ENCODE results near the gene CENPA. TPM values are rescaled to one million over a fixed set of nuclear protein-coding genes. Genes with fewer than 3 reads are reported as not detected.

Gene CENPA
- total RNA-seq, 4 donors from 2014 or later: 2.8 TPM; not detected in 3

DNA sequence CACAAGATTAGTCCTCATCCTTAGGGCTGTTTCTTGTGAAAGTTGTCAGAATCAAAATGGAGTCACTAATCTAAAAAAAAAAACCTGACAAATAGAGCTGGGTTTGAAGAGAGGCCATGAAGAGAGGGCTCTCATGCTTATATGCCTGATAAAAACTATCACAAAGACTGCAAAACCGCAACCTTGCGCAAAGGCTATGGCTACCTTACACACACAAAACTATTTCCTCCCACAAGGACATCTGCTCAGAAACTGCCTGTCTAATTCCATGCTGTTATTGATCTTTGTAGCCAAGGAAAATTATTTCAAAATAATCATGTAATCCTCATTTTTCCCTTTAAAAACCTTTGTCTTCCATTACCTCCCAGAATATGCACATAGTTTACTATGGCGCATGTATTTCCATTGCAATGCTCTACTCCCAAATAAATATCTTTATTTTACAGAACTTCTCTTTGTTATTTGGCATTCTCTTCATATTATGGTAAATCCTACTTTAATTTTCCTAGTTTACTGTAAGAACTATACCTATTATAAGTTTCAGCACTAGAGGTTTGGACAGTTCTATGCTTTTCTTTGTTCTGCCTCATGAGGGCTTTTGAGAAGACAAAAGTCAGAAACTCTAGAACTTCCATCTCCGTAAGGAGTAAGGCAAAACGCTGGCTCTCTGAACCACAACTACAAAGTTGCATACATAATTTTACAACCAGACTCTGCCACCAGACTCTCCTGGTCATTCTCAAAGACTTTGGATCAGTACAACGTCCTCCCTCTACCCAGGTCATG, 52.5 kb downstream of the CENPA start:
- no peak for DNase-seq
- intact Hi-C loops (cut with DNase I; ENCODE audit: low total_unique reads): no loop called here
- H3K27ac ChIP-seq: no peak overlapping the region

DNA sequence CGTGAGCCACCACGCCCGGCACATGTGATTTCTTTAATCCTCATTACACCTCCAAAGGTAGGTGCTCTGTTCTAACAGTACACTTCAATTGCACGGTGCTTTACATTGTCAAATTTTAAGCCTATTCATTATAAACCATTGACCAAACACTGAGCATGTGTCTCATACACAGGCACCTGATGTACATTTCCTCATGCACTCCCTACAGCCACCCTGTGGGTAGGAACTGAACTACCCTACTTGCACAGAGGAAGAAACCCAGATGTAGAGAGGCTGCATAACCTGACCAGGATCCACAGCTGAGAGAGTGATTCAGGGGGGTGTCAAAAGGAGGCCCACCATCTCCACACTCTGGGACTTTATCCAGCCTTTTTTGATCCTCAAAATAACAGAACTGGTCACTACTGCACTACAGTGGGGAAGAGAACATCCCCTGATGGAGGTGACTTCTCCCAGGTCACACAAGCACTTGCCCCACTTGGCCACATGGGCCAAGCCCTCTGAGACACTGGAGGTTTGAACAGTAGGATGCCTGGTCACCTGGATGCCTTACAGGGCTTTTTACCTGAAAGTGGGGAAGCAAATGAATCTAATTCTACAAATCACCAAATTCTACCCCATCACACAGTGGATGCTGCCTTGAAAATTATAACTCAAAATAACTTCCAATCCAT, 55.2 kb downstream of the CENPA start:
- Histone ChIP-seq H3K4me1 (no peaks in the 10 kb centered on the region), H3K36me3 (no peaks in the 10 kb centered on the region), H3K9me3 (no peaks in the 10 kb centered on the region), H3K27me3 (peaks cover 0 to 15% of the 10 kb centered on the region in 2 donors), H3K4me3 (no peak overlapping the region), H3K27ac (no peak overlapping the region)
- no peak for DNase-seq
- intact Hi-C loops (cut with DNase I; ENCODE audit: low total_unique reads): no loop called here
- TF ChIP-seq, protein P1, sequence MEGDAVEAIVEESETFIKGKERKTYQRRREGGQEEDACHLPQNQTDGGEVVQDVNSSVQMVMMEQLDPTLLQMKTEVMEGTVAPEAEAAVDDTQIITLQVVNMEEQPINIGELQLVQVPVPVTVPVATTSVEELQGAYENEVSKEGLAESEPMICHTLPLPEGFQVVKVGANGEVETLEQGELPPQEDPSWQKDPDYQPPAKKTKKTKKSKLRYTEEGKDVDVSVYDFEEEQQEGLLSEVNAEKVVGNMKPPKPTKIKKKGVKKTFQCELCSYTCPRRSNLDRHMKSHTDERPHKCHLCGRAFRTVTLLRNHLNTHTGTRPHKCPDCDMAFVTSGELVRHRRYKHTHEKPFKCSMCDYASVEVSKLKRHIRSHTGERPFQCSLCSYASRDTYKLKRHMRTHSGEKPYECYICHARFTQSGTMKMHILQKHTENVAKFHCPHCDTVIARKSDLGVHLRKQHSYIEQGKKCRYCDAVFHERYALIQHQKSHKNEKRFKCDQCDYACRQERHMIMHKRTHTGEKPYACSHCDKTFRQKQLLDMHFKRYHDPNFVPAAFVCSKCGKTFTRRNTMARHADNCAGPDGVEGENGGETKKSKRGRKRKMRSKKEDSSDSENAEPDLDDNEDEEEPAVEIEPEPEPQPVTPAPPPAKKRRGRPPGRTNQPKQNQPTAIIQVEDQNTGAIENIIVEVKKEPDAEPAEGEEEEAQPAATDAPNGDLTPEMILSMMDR (IDR thresholded peaks at IDR 0.05): no peak
- no peak for TF ChIP-seq POLR2A (IDR thresholded peaks at IDR 0.05)

More for the DNA sequence above, 52.5 kb downstream of the CENPA start:
- no peaks in the 10 kb centered on the region for H3K27me3 ChIP-seq
- no peaks in the 10 kb centered on the region for H3K36me3 ChIP-seq
- no peak for TF ChIP-seq POLR2A (IDR thresholded peaks at IDR 0.05)
- TF ChIP-seq, protein P1 (IDR thresholded peaks at IDR 0.05): no peak
- H3K9me3 ChIP-seq: no peaks in the 10 kb centered on the region
- no peak overlapping the region for H3K4me3 ChIP-seq
- H3K4me1 ChIP-seq: no peaks in the 10 kb centered on the region

DNA sequence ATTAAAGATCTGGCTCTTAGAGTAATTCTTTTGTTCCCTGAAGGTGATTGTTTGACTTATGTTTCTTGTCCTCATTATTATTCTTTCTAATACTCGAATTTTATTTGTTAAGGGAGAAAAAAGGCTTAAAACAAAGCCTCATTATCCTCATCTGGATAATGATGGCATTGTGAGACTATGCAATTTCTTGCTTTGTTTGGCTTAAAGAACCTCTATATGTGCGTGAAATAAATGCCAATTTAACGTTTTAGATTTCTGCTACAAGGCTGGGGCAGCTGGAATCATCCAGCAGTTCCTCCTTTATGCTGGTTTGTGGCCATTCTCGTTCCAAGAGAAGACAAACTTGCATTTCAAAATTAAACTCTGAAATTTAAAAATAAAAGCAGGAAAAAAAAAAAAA, 57.2 kb downstream of the CENPA start:
- Histone ChIP-seq H3K9me3 (no peaks in the 10 kb centered on the region), H3K27me3 (peaks cover 15 to 27% of the 10 kb centered on the region in 2 donors), H3K27ac (no peak overlapping the region), H3K4me3 (no peak overlapping the region), H3K36me3 (no peaks in the 10 kb centered on the region), H3K4me1 (peaks cover 0 to 14% of the 10 kb centered on the region in 2 donors)
- intact Hi-C loops (cut with DNase I; ENCODE audit: low total_unique reads): no loop called here
- DNase-seq: no peak
- TF ChIP-seq POLR2A (IDR thresholded peaks at IDR 0.05): no peak
- TF ChIP-seq, protein P1 (IDR thresholded peaks at IDR 0.05): no peak

Other genes with a start within 250 kb of the CENPA start
- under 1 TPM in 1 of 4 donors, not detected in 3; 0.61 TPM for gene CIB4, start 144.7 kb upstream of the CENPA start, total RNA-seq
- gene KCNK3, start 93.3 kb upstream of the CENPA start, total RNA-seq: 1 to 10 TPM in 3 of 4 donors, under 1 TPM in 1; 0.29 to 7.8 (median 4.6) TPM
- gene SLC35F6, start 21.8 kb upstream of the CENPA start, total RNA-seq: 10 to 100 TPM in 3 of 4 donors, 1 to 10 TPM in 1; 8.2 to 44.2 (median 18.5) TPM
- gene DPYSL5, start 62.1 kb downstream of the CENPA start, total RNA-seq: 1 to 10 TPM in 1 of 4 donors, not detected in 3; 1.8 TPM
- gene MAPRE3, start 184.6 kb downstream of the CENPA start, total RNA-seq: 10 to 100 TPM in 1 of 4 donors, 1 to 10 TPM in 3; 2.9 to 49.6 (median 4.9) TPM
- gene TMEM214, start 246.9 kb downstream of the CENPA start, total RNA-seq: 10 to 100 TPM; 16.1 to 96.2 (median 66.5) TPM